Activated CD4-positive, alpha-beta memory T cell treated with anti-CD3 and anti-CD28 coated beads, Interleukin-2, amount 10 ng/mL, durations not matched to agents 7 days and 5 days (primary cell): ENCODE results near the gene G6PC1. TPM values are rescaled to one million over a fixed set of nuclear protein-coding genes. Genes with fewer than 3 reads are reported as not detected.

Experiments used
- CTCF ChIA-PET: fragments of 350-600 bp; sonication (Branson Sonifier 250); formaldehyde crosslinking; loops from one replicate; lab custom pipeline; 2021; ENCODE audit warnings: antibody characterized with exemption, inconsistent platforms; lab: Charles Lee
- POLR2A ChIA-PET: fragments of 350-600 bp; sonication (Branson Sonifier 250); formaldehyde crosslinking; loops from one replicate; lab custom pipeline; 2021; ENCODE audit warnings: antibody characterized with exemption; lab: Charles Lee
- DNase-seq: peaks from one replicate; pipeline ENCODE4 v3.0.0-alpha.2; 2020
- H3K27ac Mint-ChIP-seq: one replicate; pipeline ENCODE4 v1.8.0; 2021; ENCODE audit warnings: mild to moderate bottlenecking, mixed read lengths
- H3K27me3 Mint-ChIP-seq: one replicate; pipeline ENCODE4 v1.8.0; 2021; ENCODE audit warnings: mixed read lengths
- H3K36me3 Mint-ChIP-seq: one replicate; pipeline ENCODE4 v1.8.0; 2021; ENCODE audit warnings: low read depth, mixed read lengths
- H3K4me1 Mint-ChIP-seq: one replicate; pipeline ENCODE4 v1.8.0; 2021; ENCODE audit warnings: mixed read lengths
- H3K4me3 Mint-ChIP-seq: one replicate; pipeline ENCODE4 v1.8.0; 2021; ENCODE audit warnings: mild to moderate bottlenecking, mixed read lengths
- H3K9me3 Mint-ChIP-seq: one replicate; pipeline ENCODE4 v1.8.0; 2021; ENCODE audit warnings: mixed read lengths
- total RNA-seq, 2 experiments: library from RNA; stranded (reverse); gene quantifications; one replicate each; pipeline ENCODE4 v1.2.3, GENCODE V29; 2021

The G6PC1 gene
- total RNA-seq, 2 experiments from 2014 or later = not detected

GRCh38 chr17:42950044-42950783 is 49.6 kb downstream of the G6PC1 start:
- no peak overlapping the region for H3K27ac Mint-ChIP-seq
- H3K36me3 Mint-ChIP-seq = peaks cover 28% of the 10 kb centered on the region
- no peak overlapping the region for H3K4me3 Mint-ChIP-seq
- POLR2A ChIA-PET = no interaction called here
- CTCF ChIA-PET = interaction anchor here (0.6 kb wide), 1 partner anchor 9 kb away, joined by 3 read pairs; no protein-coding TSS in a partner anchor
- no peaks in the 10 kb centered on the region for H3K9me3 Mint-ChIP-seq
- no peak for DNase-seq
- peaks cover 9% of the 10 kb centered on the region for H3K4me1 Mint-ChIP-seq
- no peaks in the 10 kb centered on the region for H3K27me3 Mint-ChIP-seq

Other genes with a start within 250 kb of the G6PC1 start
- gene TUBG2, start 241.5 kb upstream of the G6PC1 start, total RNA-seq = 1 to 10 TPM; 7.2 to 7.5 TPM
- 1 to 10 TPM; 1.8 to 3.1 TPM for gene PLEKHH3, start 223.8 kb upstream of the G6PC1 start, total RNA-seq
- gene CCR10, start 219.0 kb upstream of the G6PC1 start, total RNA-seq = 1 to 10 TPM in 1 of 2 experiments, under 1 TPM in 1; 0.68 to 1.1 TPM
- 1 to 10 TPM; 1.2 TPM for gene CNTNAP1, start 218.3 kb upstream of the G6PC1 start, total RNA-seq
- 10 to 100 TPM; 51.9 to 55.3 TPM for gene EZH1, start 155.8 kb upstream of the G6PC1 start, total RNA-seq
- not detected for gene RAMP2, start 139.6 kb upstream of the G6PC1 start, total RNA-seq
- gene VPS25, start 127.3 kb upstream of the G6PC1 start, total RNA-seq = 10 to 100 TPM; 52.8 to 53.0 TPM
- gene WNK4, start 120.2 kb upstream of the G6PC1 start, total RNA-seq = under 1 TPM; 0.18 to 0.20 TPM
- gene COA3, start 102.1 kb upstream of the G6PC1 start, total RNA-seq = 10 to 100 TPM; 35.1 to 37.0 TPM
- gene CNTD1, start 101.9 kb upstream of the G6PC1 start, total RNA-seq = not detected
- 10 to 100 TPM; 95.6 to 96.8 TPM for gene BECN1, start 76.5 kb upstream of the G6PC1 start, total RNA-seq
- 100 to 1,000 TPM; 101 to 104 TPM for gene PSME3, start 67.4 kb upstream of the G6PC1 start, total RNA-seq
- 1 to 10 TPM; 1.0 to 1.1 TPM for gene AOC2, start 56.2 kb upstream of the G6PC1 start, total RNA-seq
- gene AOC3, start 49.6 kb upstream of the G6PC1 start, total RNA-seq = under 1 TPM; 0.50 to 0.53 TPM
- gene AARSD1, start 63.7 kb downstream of the G6PC1 start, total RNA-seq = 10 to 100 TPM; 27.9 to 28.5 TPM
- under 1 TPM; 0.40 to 0.65 TPM for gene PTGES3L, start 79.3 kb downstream of the G6PC1 start, total RNA-seq
- gene RUNDC1, start 79.8 kb downstream of the G6PC1 start, total RNA-seq = 10 to 100 TPM; 17.1 to 17.3 TPM
- 100 to 1,000 TPM; 880 to 892 TPM for gene RPL27, start 97.6 kb downstream of the G6PC1 start, total RNA-seq
- 100 to 1,000 TPM; 149 to 154 TPM for gene IFI35, start 106.0 kb downstream of the G6PC1 start, total RNA-seq
- gene VAT1, start 121.6 kb downstream of the G6PC1 start, total RNA-seq = 10 to 100 TPM; 15.0 to 16.6 TPM
- gene RND2, start 124.4 kb downstream of the G6PC1 start, total RNA-seq = not detected
- 10 to 100 TPM; 62.5 to 66.5 TPM for gene BRCA1, start 224.6 kb downstream of the G6PC1 start, total RNA-seq